Measurements from ENCODE around the gene PCYT1B. TPM values are rescaled to one million over a fixed set of nuclear protein-coding genes. Genes with fewer than 3 reads are reported as not detected.

Gene PCYT1B
- total RNA-seq, 4 donors from 2014 or later: 0.36 to 1.1 (median 0.55) TPM

DNA sequence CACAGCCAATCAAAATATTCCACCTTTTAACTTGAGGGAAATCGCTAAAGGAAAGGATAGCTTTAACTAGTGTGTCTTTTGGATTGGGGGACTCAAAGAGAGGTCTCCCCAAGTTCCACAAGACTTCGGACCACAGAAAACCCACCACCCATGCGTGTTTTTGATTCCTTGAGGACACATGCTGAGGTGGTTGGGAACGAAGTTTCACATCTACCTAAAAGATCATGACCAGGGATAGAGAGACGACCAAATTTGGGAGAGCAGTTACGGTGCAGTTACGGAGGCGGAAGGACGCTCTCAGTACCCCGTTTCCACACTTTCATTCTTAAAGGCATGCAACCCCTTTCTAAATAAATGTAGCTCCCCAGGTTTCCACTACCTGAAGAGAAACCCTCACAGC lies 1.1 kb downstream of the PCYT1B start:
- Histone ChIP-seq H3K9me3 (no peaks in the 10 kb centered on the region), H3K4me3 (peak overlapping the region; percentile 29), H3K4me1 (peaks cover 12% of the 10 kb centered on the region), H3K27ac (no peak overlapping the region), H3K36me3 (no peaks in the 10 kb centered on the region), H3K27me3 (no peaks in the 10 kb centered on the region)
- TF ChIP-seq EP300 (IDR thresholded peaks at IDR 0.05) (no peak), CTCF (IDR thresholded peaks at IDR 0.05) (no peak), POLR2AphosphoS5 (IDR thresholded peaks at IDR 0.05) (no peak), POLR2A (IDR thresholded peaks at IDR 0.05) (no peak)
- WGBS: 47% methylated on average over 10 of the region's 10 CpGs
- no peak for DNase-seq (ENCODE audit: low spot score in 2 of 2)

- Histone ChIP-seq H3K36me3 (no peaks in the 10 kb centered on the region), H3K9me3 (no peaks in the 10 kb centered on the region), H3K4me3 (no peak overlapping the region), H3K27ac (no peak overlapping the region), H3K27me3 (no peaks in the 10 kb centered on the region), H3K4me1 (peaks cover 12% of the 10 kb centered on the region)
- DNase-seq (ENCODE audit: low spot score in 2 of 2): no peak
- TF ChIP-seq EP300 (IDR thresholded peaks at IDR 0.05) (no peak), POLR2A (IDR thresholded peaks at IDR 0.05) (no peak), CTCF (IDR thresholded peaks at IDR 0.05) (no peak), POLR2AphosphoS5 (IDR thresholded peaks at IDR 0.05) (no peak)
Measured at GRCh38 chrX:24643116-24643515, 4.0 kb downstream of the PCYT1B start.

GRCh38 chrX:24629701-24630100 lies 17.4 kb downstream of the PCYT1B start:
- DNase-seq (ENCODE audit: low spot score in 2 of 2): no peak
- Histone ChIP-seq H3K27ac (no peak overlapping the region), H3K4me3 (no peak overlapping the region), H3K4me1 (no peaks in the 10 kb centered on the region), H3K9me3 (no peaks in the 10 kb centered on the region), H3K27me3 (no peaks in the 10 kb centered on the region), H3K36me3 (no peaks in the 10 kb centered on the region)
- 78% methylated on average over 1 of the region's 1 CpG for WGBS
- TF ChIP-seq POLR2AphosphoS5 (IDR thresholded peaks at IDR 0.05): no peak
- no peak for TF ChIP-seq POLR2A (IDR thresholded peaks at IDR 0.05)
- no peak for TF ChIP-seq EP300 (IDR thresholded peaks at IDR 0.05)
- no peak for TF ChIP-seq CTCF (IDR thresholded peaks at IDR 0.05)

GRCh38 chrX:24619647-24620046 lies 27.5 kb downstream of the PCYT1B start:
- no peak for TF ChIP-seq CTCF (IDR thresholded peaks at IDR 0.05)
- TF ChIP-seq POLR2A (IDR thresholded peaks at IDR 0.05): no peak
- TF ChIP-seq POLR2AphosphoS5 (IDR thresholded peaks at IDR 0.05): no peak
- no peak for TF ChIP-seq EP300 (IDR thresholded peaks at IDR 0.05)
- Histone ChIP-seq H3K36me3 (no peaks in the 10 kb centered on the region), H3K27ac (no peak overlapping the region), H3K4me1 (no peaks in the 10 kb centered on the region), H3K27me3 (no peaks in the 10 kb centered on the region), H3K9me3 (no peaks in the 10 kb centered on the region), H3K4me3 (no peak overlapping the region)
- WGBS: 56% methylated on average over 5 of the region's 5 CpGs
- DNase-seq (ENCODE audit: low spot score in 2 of 2): no peak

GRCh38 chrX:24610516-24610915 lies 36.6 kb downstream of the PCYT1B start:
- TF ChIP-seq EP300 (IDR thresholded peaks at IDR 0.05) (no peak), POLR2AphosphoS5 (IDR thresholded peaks at IDR 0.05) (no peak), CTCF (IDR thresholded peaks at IDR 0.05) (no peak), POLR2A (IDR thresholded peaks at IDR 0.05) (no peak)
- 40% methylated on average over 1 of the region's 1 CpG for WGBS

More at GRCh38 chrX:24610516-24610915, 36.6 kb downstream of the PCYT1B start:
- Histone ChIP-seq H3K36me3 (no peaks in the 10 kb centered on the region), H3K27ac (no peak overlapping the region), H3K4me1 (no peaks in the 10 kb centered on the region), H3K4me3 (no peak overlapping the region), H3K27me3 (no peaks in the 10 kb centered on the region), H3K9me3 (no peaks in the 10 kb centered on the region)
- no peak for DNase-seq (ENCODE audit: low spot score in 2 of 2)
